AG20443 (cell line): ENCODE measurements around the gene HERPUD1.
"Not testable (repeated sequence)": the region's sequence is repeated elsewhere in the genome, so short reads cannot be mapped to it uniquely, and the experiment has no call there.

Experiments used
- DNase-seq: peaks from one replicate; pipeline ENCODE4 v3.0.0; 2012; ENCODE audit warnings: low spot score, mixed read lengths

HERPUD1 gene

GRCh38 chr16:56931892-56932720 lies at the start of gene HERPUD1:
Gene HERPUD1, plus strand, starts transcription at chr16:56932142. Its CDS starts 103 bp downstream, at chr16:56932245.
- peak; percentile 100 for DNase-seq

GRCh38 chr16:56883586-56883985 lies 48.4 kb upstream of the HERPUD1 start:
- DNase-seq, result no peak

GRCh38 chr16:56884026-56884582 lies 47.8 kb upstream of the HERPUD1 start:
- no peak for DNase-seq

GRCh38 chr16:56884929-56885328 lies 47.0 kb upstream of the HERPUD1 start:
- not testable (repeated sequence) for DNase-seq

GRCh38 chr16:56885446-56886162 lies 46.3 kb upstream of the HERPUD1 start:
- DNase-seq, result no peak

GRCh38 chr16:56886296-56886695 lies 45.6 kb upstream of the HERPUD1 start:
- no peak for DNase-seq

- DNase-seq, result no peak
Measured at GRCh38 chr16:56886826-56887225, 45.1 kb upstream of the HERPUD1 start.

GRCh38 chr16:56888806-56889205 lies 43.1 kb upstream of the HERPUD1 start:
- DNase-seq, result no peak

GRCh38 chr16:56889206-56889605 lies 42.7 kb upstream of the HERPUD1 start:
- DNase-seq, result no peak

GRCh38 chr16:56891685-56892084 lies 40.3 kb upstream of the HERPUD1 start:
- no peak for DNase-seq

- no peak for DNase-seq
Measured at GRCh38 chr16:56892705-56893104, 39.2 kb upstream of the HERPUD1 start.

GRCh38 chr16:56894331-56894917 lies 37.5 kb upstream of the HERPUD1 start:
- DNase-seq, result no peak

- no peak for DNase-seq
Measured at GRCh38 chr16:56895813-56896212, 36.1 kb upstream of the HERPUD1 start.

- no peak for DNase-seq
Measured at GRCh38 chr16:56896244-56896643, 35.7 kb upstream of the HERPUD1 start.

- DNase-seq, result no peak
Measured at GRCh38 chr16:56897026-56897799, 34.7 kb upstream of the HERPUD1 start.

GRCh38 chr16:56898847-56899246 lies 33.1 kb upstream of the HERPUD1 start:
- DNase-seq, result no peak

- no peak for DNase-seq
Measured at GRCh38 chr16:56903866-56904265, 28.1 kb upstream of the HERPUD1 start.

- no peak for DNase-seq
Measured at GRCh38 chr16:56907401-56907800, 24.5 kb upstream of the HERPUD1 start.

GRCh38 chr16:56909527-56909979 lies 22.4 kb upstream of the HERPUD1 start:
- DNase-seq, result peak; percentile 46

- no peak for DNase-seq
Measured at GRCh38 chr16:56910112-56910511, 21.8 kb upstream of the HERPUD1 start.

GRCh38 chr16:56910654-56911539 lies 21.0 kb upstream of the HERPUD1 start:
- DNase-seq, result peak; percentile 79
